ENCODE results near the gene SEL1L3. TPM values are rescaled to one million over a fixed set of nuclear protein-coding genes. Genes with fewer than 3 reads are reported as not detected.

SEL1L3 gene
- total RNA-seq, 1 donor from 2014 or later = 3.9 TPM

GRCh38 chr4:25807102-25807728 is 55.6 kb downstream of the SEL1L3 start:
- ATAC-seq (no peak), DNase-seq (ENCODE audit: missing footprints) (no peak)
- intact Hi-C loops (cut with DNase I) = no loop called here

GRCh38 chr4:25805255-25805860 is 57.4 kb downstream of the SEL1L3 start:
- ATAC-seq (no peak), DNase-seq (ENCODE audit: missing footprints) (no peak)
- intact Hi-C loops (cut with DNase I) = no loop called here

GRCh38 chr4:25803720-25804225 is 59.0 kb downstream of the SEL1L3 start:
- intact Hi-C loops (cut with DNase I) = no loop called here
- no peak for ATAC-seq
- no peak for DNase-seq (ENCODE audit: missing footprints)

- intact Hi-C loops (cut with DNase I) = no loop called here
- ATAC-seq (no peak), DNase-seq (ENCODE audit: missing footprints) (no peak)
These were observed 61.2 kb downstream of the SEL1L3 start for GRCh38 chr4:25801594-25801993.

- intact Hi-C loops (cut with DNase I) = no loop called here
- ATAC-seq (no peak), DNase-seq (ENCODE audit: missing footprints) (no peak)
These were observed 62.5 kb downstream of the SEL1L3 start for GRCh38 chr4:25800245-25800644.

GRCh38 chr4:25799522-25799921 is 63.3 kb downstream of the SEL1L3 start:
- DNase-seq (ENCODE audit: missing footprints) (no peak), ATAC-seq (no peak)
- intact Hi-C loops (cut with DNase I) = no loop called here

GRCh38 chr4:25797136-25797535 is 65.7 kb downstream of the SEL1L3 start:
- DNase-seq (ENCODE audit: missing footprints) (no peak), ATAC-seq (no peak)
- intact Hi-C loops (cut with DNase I) = no loop called here

- ATAC-seq (no peak), DNase-seq (ENCODE audit: missing footprints) (no peak)
- intact Hi-C loops (cut with DNase I) = no loop called here
These were observed 67.0 kb downstream of the SEL1L3 start for GRCh38 chr4:25795566-25796454.

GRCh38 chr4:25795091-25795490 is 67.7 kb downstream of the SEL1L3 start:
- ATAC-seq (no peak), DNase-seq (ENCODE audit: missing footprints) (no peak)
- intact Hi-C loops (cut with DNase I) = no loop called here

- DNase-seq (ENCODE audit: missing footprints) (no peak), ATAC-seq (no peak)
- intact Hi-C loops (cut with DNase I) = no loop called here
These were observed 69.9 kb downstream of the SEL1L3 start for GRCh38 chr4:25792876-25793275.

- intact Hi-C loops (cut with DNase I) = no loop called here
- ATAC-seq = no peak
- no peak for DNase-seq (ENCODE audit: missing footprints)
These were observed 70.5 kb downstream of the SEL1L3 start for GRCh38 chr4:25792200-25792791.

- ATAC-seq (no peak), DNase-seq (ENCODE audit: missing footprints) (no peak)
- intact Hi-C loops (cut with DNase I) = no loop called here
These were observed 72.8 kb downstream of the SEL1L3 start for GRCh38 chr4:25790024-25790423.

GRCh38 chr4:25788703-25789238 is 74.0 kb downstream of the SEL1L3 start:
- DNase-seq (ENCODE audit: missing footprints) = no peak
- intact Hi-C loops (cut with DNase I) = no loop called here
- ATAC-seq = no peak

GRCh38 chr4:25786497-25787065 is 76.2 kb downstream of the SEL1L3 start:
- no peak for ATAC-seq
- intact Hi-C loops (cut with DNase I) = no loop called here

GRCh38 chr4:25783943-25784342 is 78.8 kb downstream of the SEL1L3 start:
- DNase-seq (ENCODE audit: missing footprints) (no peak), ATAC-seq (no peak)
- intact Hi-C loops (cut with DNase I) = no loop called here

More at GRCh38 chr4:25786497-25787065, 76.2 kb downstream of the SEL1L3 start:
- DNase-seq (ENCODE audit: missing footprints) = no peak

GRCh38 chr4:25783126-25783525 is 79.7 kb downstream of the SEL1L3 start:
- no peak for ATAC-seq
- DNase-seq (ENCODE audit: missing footprints) = no peak
- intact Hi-C loops (cut with DNase I) = no loop called here

- intact Hi-C loops (cut with DNase I) = no loop called here
- ATAC-seq (no peak), DNase-seq (ENCODE audit: missing footprints) (no peak)
These were observed 80.3 kb downstream of the SEL1L3 start for GRCh38 chr4:25782482-25782881.

GRCh38 chr4:25779021-25779420 is 83.8 kb downstream of the SEL1L3 start:
- DNase-seq (ENCODE audit: missing footprints) (no peak), ATAC-seq (no peak)
- intact Hi-C loops (cut with DNase I) = no loop called here

- DNase-seq (ENCODE audit: missing footprints) = no peak
- intact Hi-C loops (cut with DNase I) = no loop called here
- no peak for ATAC-seq
These were observed 86.0 kb downstream of the SEL1L3 start for GRCh38 chr4:25776795-25777194.
